Astrocyte (in vitro differentiated cells and primary cell): ENCODE measurements around the gene ADCY3. TPM values are rescaled to one million over a fixed set of nuclear protein-coding genes. Genes with fewer than 3 reads are reported as not detected.

Source experiments
- DNase-seq: peaks from one replicate; pipeline ENCODE4 v3.0.0-alpha.2; 2010; ENCODE audit warnings: low read depth
- FAIRE-seq: peaks from 2 replicates; lab custom pipeline; 2011; peaks lifted over from hg19 to GRCh38; lab: Jason Lieb, UNC
- H2AFZ ChIP-seq: 2 replicates; pipeline ENCODE4 v1.6.0; 2012; ENCODE audit warnings: low read depth, low read length, inconsistent platforms
- H3K27ac ChIP-seq: 2 replicates; pipeline ENCODE4 v1.5.1; 2011; ENCODE audit warnings: low read depth, low read length, inconsistent platforms
- H3K27me3 ChIP-seq: 2 replicates; pipeline ENCODE4 v1.6.0; 2011; ENCODE audit warnings: low read length, inconsistent platforms; ENCODE audit not compliant: insufficient read depth
- H3K36me3 ChIP-seq: 2 replicates; pipeline ENCODE4 v1.5.1; 2011; ENCODE audit warnings: low read length, inconsistent platforms; ENCODE audit not compliant: insufficient read depth
- H3K4me1 ChIP-seq: 2 replicates; pipeline ENCODE4 v1.5.1; 2011; ENCODE audit warnings: low read length, inconsistent platforms; ENCODE audit not compliant: insufficient read depth
- H3K4me2 ChIP-seq: 2 replicates; pipeline ENCODE4 v1.6.0; 2012; ENCODE audit warnings: low read length, inconsistent platforms
- H3K4me3 ChIP-seq: 2 replicates; pipeline ENCODE4 v1.5.1; 2011; ENCODE audit warnings: low read depth, mild to moderate bottlenecking, low read length, inconsistent platforms; ENCODE audit not compliant: insufficient read depth
- H3K79me2 ChIP-seq: 2 replicates; pipeline ENCODE4 v1.6.0; 2012; ENCODE audit warnings: mild to moderate bottlenecking, low read length, inconsistent platforms; ENCODE audit not compliant: insufficient read depth
- H3K9ac ChIP-seq: 2 replicates; pipeline ENCODE4 v1.6.0; 2012; ENCODE audit warnings: mild to moderate bottlenecking, low read length, inconsistent platforms
- H3K9me3 ChIP-seq: 2 replicates; pipeline ENCODE4 v1.5.1; 2012; ENCODE audit warnings: low read depth, mild to moderate bottlenecking, low read length, inconsistent platforms; ENCODE audit not compliant: insufficient read depth
- H4K20me1 ChIP-seq: 2 replicates; pipeline ENCODE4 v1.6.0; 2012; ENCODE audit warnings: low read length, inconsistent platforms; ENCODE audit not compliant: insufficient read depth
- H3K27ac Mint-ChIP-seq: one replicate; pipeline ENCODE4 v1.8.0; 2021; ENCODE audit warnings: mild to moderate bottlenecking, mixed read lengths; ENCODE audit not compliant: unreplicated experiment
- H3K27me3 Mint-ChIP-seq: one replicate; pipeline ENCODE4 v1.8.0; 2021; ENCODE audit warnings: low read depth, mixed read lengths; ENCODE audit not compliant: unreplicated experiment
- H3K36me3 Mint-ChIP-seq: one replicate; pipeline ENCODE4 v1.8.0; 2021; ENCODE audit warnings: low read depth, mixed read lengths; ENCODE audit not compliant: unreplicated experiment
- H3K4me1 Mint-ChIP-seq: one replicate; pipeline ENCODE4 v1.8.0; 2021; ENCODE audit warnings: low read depth, mixed read lengths; ENCODE audit not compliant: unreplicated experiment
- H3K4me3 Mint-ChIP-seq: one replicate; pipeline ENCODE4 v1.8.0; 2021; ENCODE audit warnings: mild to moderate bottlenecking, moderate library complexity, mixed read lengths; ENCODE audit not compliant: unreplicated experiment
- H3K9me3 Mint-ChIP-seq: one replicate; pipeline ENCODE4 v1.8.0; 2021; ENCODE audit warnings: mild to moderate bottlenecking, mixed read lengths; ENCODE audit not compliant: unreplicated experiment
- EZH2 ChIP-seq: IDR thresholded peaks from 2 replicates; pipeline ENCODE4 v1.6.1; 2012; ENCODE audit warnings: mild to moderate bottlenecking, low read length, inconsistent platforms; ENCODE audit not compliant: insufficient read depth
- total RNA-seq: library from RNA; stranded (reverse); gene quantifications from 2 replicates; pipeline ENCODE4 v1.2.1, GENCODE V29; 2021
- TF ChIP-seq, protein P1 (sequence below): IDR thresholded peaks from 2 replicates; pipeline ENCODE4 v1.5.1; 2011; ENCODE audit warnings: low read depth, mild to moderate bottlenecking, inconsistent platforms, low read length, moderate library complexity; ENCODE audit not compliant: insufficient read depth

Gene ADCY3
- total RNA-seq, 1 donor from 2014 or later = 12.5 TPM

DNA sequence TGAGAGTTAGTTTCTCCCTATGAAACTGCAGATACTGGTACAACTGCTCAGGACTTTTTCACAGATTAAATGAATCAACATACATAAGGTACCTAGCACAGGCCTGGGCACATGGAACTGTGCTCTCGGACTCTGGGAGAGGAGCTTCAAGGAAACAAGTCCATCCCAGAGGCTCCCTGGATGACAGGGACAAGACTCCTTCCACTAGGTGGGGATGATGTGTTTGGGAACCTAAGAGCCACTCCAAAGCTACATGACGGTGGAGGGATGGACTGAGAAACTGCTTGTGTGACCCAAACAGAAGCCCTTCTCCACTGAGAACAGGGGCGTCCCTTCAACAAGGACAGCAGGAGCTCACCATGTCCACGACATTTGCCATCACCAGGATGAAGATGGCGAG is 89.7 kb downstream of the ADCY3 start:
- Histone ChIP-seq H3K9me3 (no peaks in the 10 kb centered on the region), H3K36me3 (peaks cover 2% of the 10 kb centered on the region), H3K9ac (no peak overlapping the region), H3K79me2 (no peaks in the 10 kb centered on the region), H2AFZ (no peak overlapping the region), H3K4me3 (no peak overlapping the region), H4K20me1 (no peaks in the 10 kb centered on the region), H3K4me1 (peaks cover 17% of the 10 kb centered on the region), H3K4me2 (no peak overlapping the region), H3K27ac (no peak overlapping the region), H3K27me3 (no peaks in the 10 kb centered on the region)
- Mint-ChIP-seq H3K4me1 (peaks cover 3% of the 10 kb centered on the region), H3K9me3 (no peaks in the 10 kb centered on the region), H3K36me3 (peaks cover 4% of the 10 kb centered on the region), H3K4me3 (no peak overlapping the region), H3K27ac (no peak overlapping the region), H3K27me3 (no peaks in the 10 kb centered on the region)
- no peak for FAIRE-seq
- no peak for DNase-seq
- TF ChIP-seq, protein P1, sequence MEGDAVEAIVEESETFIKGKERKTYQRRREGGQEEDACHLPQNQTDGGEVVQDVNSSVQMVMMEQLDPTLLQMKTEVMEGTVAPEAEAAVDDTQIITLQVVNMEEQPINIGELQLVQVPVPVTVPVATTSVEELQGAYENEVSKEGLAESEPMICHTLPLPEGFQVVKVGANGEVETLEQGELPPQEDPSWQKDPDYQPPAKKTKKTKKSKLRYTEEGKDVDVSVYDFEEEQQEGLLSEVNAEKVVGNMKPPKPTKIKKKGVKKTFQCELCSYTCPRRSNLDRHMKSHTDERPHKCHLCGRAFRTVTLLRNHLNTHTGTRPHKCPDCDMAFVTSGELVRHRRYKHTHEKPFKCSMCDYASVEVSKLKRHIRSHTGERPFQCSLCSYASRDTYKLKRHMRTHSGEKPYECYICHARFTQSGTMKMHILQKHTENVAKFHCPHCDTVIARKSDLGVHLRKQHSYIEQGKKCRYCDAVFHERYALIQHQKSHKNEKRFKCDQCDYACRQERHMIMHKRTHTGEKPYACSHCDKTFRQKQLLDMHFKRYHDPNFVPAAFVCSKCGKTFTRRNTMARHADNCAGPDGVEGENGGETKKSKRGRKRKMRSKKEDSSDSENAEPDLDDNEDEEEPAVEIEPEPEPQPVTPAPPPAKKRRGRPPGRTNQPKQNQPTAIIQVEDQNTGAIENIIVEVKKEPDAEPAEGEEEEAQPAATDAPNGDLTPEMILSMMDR = no peak
- no peak for TF ChIP-seq EZH2

GRCh38 chr2:24828238-24828996 is 91.6 kb downstream of the ADCY3 start:
- no peaks in the 10 kb centered on the region for H3K27me3 Mint-ChIP-seq
- Histone ChIP-seq H3K27ac (no peak overlapping the region), H3K4me3 (no peak overlapping the region), H2AFZ (no peak overlapping the region), H3K4me1 (peaks cover 14% of the 10 kb centered on the region), H3K36me3 (peaks cover 2% of the 10 kb centered on the region), H3K4me2 (peak overlapping the region; percentile 61), H3K9ac (no peak overlapping the region), H3K79me2 (no peaks in the 10 kb centered on the region), H4K20me1 (no peaks in the 10 kb centered on the region), H3K27me3 (no peaks in the 10 kb centered on the region), H3K9me3 (no peaks in the 10 kb centered on the region)
- H3K4me1 Mint-ChIP-seq = peaks cover 3% of the 10 kb centered on the region
- TF ChIP-seq EZH2 = no peak
- TF ChIP-seq, protein P1 = no peak
- no peak overlapping the region for H3K27ac Mint-ChIP-seq
- FAIRE-seq (no peak), DNase-seq (no peak)
- no peak overlapping the region for H3K4me3 Mint-ChIP-seq
- no peaks in the 10 kb centered on the region for H3K9me3 Mint-ChIP-seq
- H3K36me3 Mint-ChIP-seq = peaks cover 4% of the 10 kb centered on the region
